H9 (cell line): ENCODE measurements around the gene ALDOA. TPM values are rescaled to one million over a fixed set of nuclear protein-coding genes. Genes with fewer than 3 reads are reported as not detected.

Source experiments
- DNase-seq: peaks from one replicate; pipeline ENCODE4 v3.0.0-alpha.2; 2017
- H2AFZ ChIP-seq: one replicate; pipeline ENCODE4 v1.6.1; 2013; ENCODE audit warnings: mild to moderate bottlenecking, low read length, control low read depth, moderate library complexity
- H2AK5ac ChIP-seq: 2 replicates; pipeline ENCODE4 v1.6.1; 2013; ENCODE audit warnings: low read length, control low read depth, mixed read lengths; ENCODE audit not compliant: insufficient read length
- H2BK120ac ChIP-seq: one replicate; pipeline ENCODE4 v1.6.1; 2013; ENCODE audit warnings: low read depth, mild to moderate bottlenecking, low read length, control low read depth, inconsistent platforms; ENCODE audit not compliant: poor library complexity, severe bottlenecking
- H2BK12ac ChIP-seq: 2 replicates; pipeline ENCODE4 v1.6.1; 2013; ENCODE audit warnings: low read length, control low read depth, mixed read lengths, low read depth; ENCODE audit not compliant: insufficient read length
- H2BK15ac ChIP-seq: 2 replicates; pipeline ENCODE4 v1.6.1; 2013; ENCODE audit warnings: low read depth, low read length, control low read depth
- H2BK20ac ChIP-seq: one replicate; pipeline ENCODE4 v1.6.1; 2013; ENCODE audit warnings: low read depth, mild to moderate bottlenecking, low read length, control low read depth, inconsistent platforms; ENCODE audit not compliant: poor library complexity, severe bottlenecking
- H2BK5ac ChIP-seq: 2 replicates; pipeline ENCODE4 v1.6.1; 2013; ENCODE audit warnings: low read length, control low read depth, mixed read lengths; ENCODE audit not compliant: insufficient read length
- H3K14ac ChIP-seq: 2 replicates; pipeline ENCODE4 v1.6.1; 2013; ENCODE audit warnings: low read length, control low read depth; ENCODE audit not compliant: insufficient read depth
- H3K18ac ChIP-seq: 2 replicates; pipeline ENCODE4 v1.6.1; 2013; ENCODE audit warnings: low read depth, mild to moderate bottlenecking, mixed read lengths, low read length, control low read depth; ENCODE audit not compliant: insufficient read length
- H3K23ac ChIP-seq: 2 replicates; pipeline ENCODE4 v1.6.1; 2013; ENCODE audit warnings: low read length, control low read depth, mixed read lengths, low read depth; ENCODE audit not compliant: insufficient read length
- H3K23me2 ChIP-seq: 2 replicates; pipeline ENCODE4 v1.6.1; 2013; ENCODE audit warnings: low read depth, mild to moderate bottlenecking, mixed read lengths, low read length, control low read depth; ENCODE audit not compliant: insufficient read length, poor library complexity, severe bottlenecking
- H3K27ac ChIP-seq: 2 replicates; pipeline ENCODE4 v1.5.1; 2013; ENCODE audit warnings: low read length, control low read depth, mixed read lengths, low read depth; ENCODE audit not compliant: insufficient read length
- H3K27me3 ChIP-seq: 2 replicates; pipeline ENCODE4 v1.6.1; 2013; ENCODE audit warnings: low read length, control low read depth, inconsistent platforms; ENCODE audit not compliant: insufficient read depth
- H3K4ac ChIP-seq: 2 replicates; pipeline ENCODE4 v1.6.1; 2013; ENCODE audit warnings: low read depth, mild to moderate bottlenecking, control low read depth, inconsistent platforms, low read length, moderate library complexity
- H3K4me1 ChIP-seq: 2 replicates; pipeline ENCODE4 v1.6.1; 2013; ENCODE audit warnings: low read length, control low read depth, inconsistent platforms; ENCODE audit not compliant: insufficient read depth
- H3K4me2 ChIP-seq: 2 replicates; pipeline ENCODE4 v1.6.1; 2013; ENCODE audit warnings: low read length, control low read depth, mixed read lengths; ENCODE audit not compliant: insufficient read length, insufficient read depth
- H3K56ac ChIP-seq: 2 replicates; pipeline ENCODE4 v1.6.1; 2013; ENCODE audit warnings: low read depth, mild to moderate bottlenecking, mixed read lengths, low read length, control low read depth; ENCODE audit not compliant: insufficient read length
- H3K79me1 ChIP-seq: 2 replicates; pipeline ENCODE4 v1.6.1; 2013; ENCODE audit warnings: low read depth, mild to moderate bottlenecking, moderate library complexity, low read length, control low read depth, inconsistent platforms; ENCODE audit not compliant: insufficient read depth, poor library complexity, severe bottlenecking
- H3K79me2 ChIP-seq: 2 replicates; pipeline ENCODE4 v1.6.1; 2013; ENCODE audit warnings: low read length, control low read depth, inconsistent platforms; ENCODE audit not compliant: insufficient read depth
- H3K9ac ChIP-seq: 2 replicates; pipeline ENCODE4 v1.6.1; 2013; ENCODE audit warnings: low read length, control low read depth, mixed read lengths; ENCODE audit not compliant: insufficient read length; ENCODE audit errors: extremely low read depth
- H3K9me3 ChIP-seq: one replicate; pipeline ENCODE4 v1.6.1; 2013; ENCODE audit warnings: low read depth, low read length, inconsistent platforms; ENCODE audit not compliant: control insufficient read depth
- H3T11ph ChIP-seq: one replicate; pipeline ENCODE4 v1.6.1; 2013; ENCODE audit warnings: mild to moderate bottlenecking, low read length, control low read depth, inconsistent platforms
- H4K20me1 ChIP-seq: one replicate; pipeline ENCODE4 v1.6.1; 2013; ENCODE audit not compliant: control insufficient read depth, insufficient read length, insufficient read depth
- H4K5ac ChIP-seq: 2 replicates; pipeline ENCODE4 v1.6.1; 2013; ENCODE audit warnings: low read depth, mild to moderate bottlenecking, mixed read lengths, low read length, control low read depth; ENCODE audit not compliant: insufficient read length
- H4K8ac ChIP-seq: replicated peaks from 2 replicates; pipeline ENCODE4 v1.6.1; 2013; ENCODE audit warnings: low read length, control low read depth, mixed read lengths, low read depth; ENCODE audit not compliant: insufficient read length
- H4K91ac ChIP-seq: 2 replicates; pipeline ENCODE4 v1.6.1; 2013; ENCODE audit warnings: low read depth, mild to moderate bottlenecking, moderate library complexity, mixed read lengths, low read length, control low read depth; ENCODE audit not compliant: insufficient read length
- H3K27ac Mint-ChIP-seq, 3 experiments: 2 replicates in 2 of 3; 3 replicates in 1 of 3; pipeline ENCODE4 v1.8.0; 2020 to 2021; ENCODE audit warnings: mixed read lengths in 3 of 3, mild to moderate bottlenecking in 1 of 3, moderate library complexity in 1 of 3
- H3K27me3 Mint-ChIP-seq: 2 replicates; pipeline ENCODE4 v1.8.0; 2021; ENCODE audit warnings: low read depth, mild to moderate bottlenecking, moderate library complexity, mixed read lengths
- H3K36me3 Mint-ChIP-seq, 3 experiments: 2 replicates in 2 of 3; 3 replicates in 1 of 3; pipeline ENCODE4 v1.8.0; 2020 to 2021; ENCODE audit warnings: low read depth in 3 of 3, mixed read lengths in 3 of 3; ENCODE audit not compliant: insufficient read depth in 1 of 3
- H3K4me1 Mint-ChIP-seq, 2 experiments: 2 replicates each; pipeline ENCODE4 v1.8.0; 2020; ENCODE audit warnings: mixed read lengths in 2 of 2
- H3K4me3 Mint-ChIP-seq, 2 experiments: 2 replicates in 1 of 2; 3 replicates in 1 of 2; pipeline ENCODE4 v1.8.0; 2020 to 2021; ENCODE audit warnings: mild to moderate bottlenecking in 2 of 2, mixed read lengths in 2 of 2, moderate library complexity in 1 of 2
- H3K9me3 Mint-ChIP-seq, 2 experiments: 2 replicates in 1 of 2; 3 replicates in 1 of 2; pipeline ENCODE4 v1.8.0; 2020; ENCODE audit warnings: mild to moderate bottlenecking in 2 of 2, mixed read lengths in 2 of 2, moderate library complexity in 1 of 2
- CTCF ChIP-seq: fragments of 200-600 bp; sonication (generic); conservative IDR thresholded peaks from 3 replicates; pipeline ENCODE4 v1.8.0; 2021; ENCODE audit warnings: antibody characterized with exemption, mild to moderate bottlenecking
- WGBS: extraction: QIAGEN DNeasy Blood & Tissue Kit; methylation state at CpG from one replicate; pipeline ENCODE4 v1.1.7; 2013; ENCODE audit warnings: missing lambda C conversion rate, low lambda C conversion rate, mixed read lengths; ENCODE audit not compliant: insufficient read length; ENCODE audit errors: extremely low coverage; 5-methylcytosine and 5-hydroxymethylcytosine counted together
- total RNA-seq: library from RNA; stranded (reverse); gene quantifications from 2 replicates; pipeline ENCODE4 v1.2.1, GENCODE V29; 2021

The ALDOA gene
- total RNA-seq, 1 experiment from 2014 or later: 1,356 TPM

- H3T11ph ChIP-seq: no peak within 1 kb of the TSS
- H3K4me1 ChIP-seq: no peaks in the 10 kb centered on the region
- no peak within 1 kb of the TSS for H3K14ac ChIP-seq
- WGBS: no CpG with 5 or more reads among the region's 6 CpGs
- H2BK12ac ChIP-seq: no peak within 1 kb of the TSS
- H3K27ac Mint-ChIP-seq: peak within 1 kb of the TSS in 2 of 3 experiments; percentile 69 to 85; a peak in 2 of 7 replicates
- peaks cover 6 to 15% (median 11%) of the 10 kb centered on the region in 3 experiments; a peak in 5 of 7 replicates for H3K36me3 Mint-ChIP-seq
- peaks cover 1 to 10% of the 10 kb centered on the region in 2 experiments for H3K4me1 Mint-ChIP-seq
- H3K18ac ChIP-seq: no peak within 1 kb of the TSS
- no peak within 1 kb of the TSS for H2BK20ac ChIP-seq
- no peak within 1 kb of the TSS for H4K91ac ChIP-seq
- peaks cover 4% of the 10 kb centered on the region for H3K23me2 ChIP-seq
- H3K23ac ChIP-seq: no peak within 1 kb of the TSS
- H3K27me3 Mint-ChIP-seq: peaks cover 2% of the 10 kb centered on the region
- H3K9ac ChIP-seq: no peak within 1 kb of the TSS
- TF ChIP-seq CTCF: no peak
- no peak within 1 kb of the TSS for H2BK15ac ChIP-seq
- no peaks in the 10 kb centered on the region for H3K79me2 ChIP-seq
- H3K56ac ChIP-seq: no peak within 1 kb of the TSS
- H3K4me3 Mint-ChIP-seq: no peak within 1 kb of the TSS; a peak in 1 of 5 replicates
- H3K27me3 ChIP-seq: no peaks in the 10 kb centered on the region; the same call in 1 of the 2 replicates
- no peak within 1 kb of the TSS for H2AK5ac ChIP-seq
- H2AFZ ChIP-seq: no peak within 1 kb of the TSS
- H4K5ac ChIP-seq: no peak within 1 kb of the TSS
- no peaks in the 10 kb centered on the region; a peak in 1 of 5 replicates for H3K9me3 Mint-ChIP-seq
- no peaks in the 10 kb centered on the region for H3K79me1 ChIP-seq
- no peaks in the 10 kb centered on the region for H3K9me3 ChIP-seq
- no peak within 1 kb of the TSS for H3K4me2 ChIP-seq
- H2BK5ac ChIP-seq: no peak within 1 kb of the TSS
- no peaks in the 10 kb centered on the region for H4K20me1 ChIP-seq
- no peak for DNase-seq
- no peak within 1 kb of the TSS for H4K8ac ChIP-seq
- no peak within 1 kb of the TSS for H3K27ac ChIP-seq
- no peak within 1 kb of the TSS for H2BK120ac ChIP-seq
- no peak within 1 kb of the TSS for H3K4ac ChIP-seq
Measured at GRCh38 chr16:30022887-30023286, 42.7 kb upstream of the ALDOA start, which contains the start of gene C16orf92. TSS of gene C16orf92 (plus strand) at chr16:30023198. CDS start at chr16:30023341, 143 bp downstream.
